Karpas-422 (cell line): ENCODE data around the gene NEUROD2. TPM values are rescaled to one million over a fixed set of nuclear protein-coding genes. Genes with fewer than 3 reads are reported as not detected.
"Not testable (repeated sequence)": the region's sequence is repeated elsewhere in the genome, so short reads cannot be mapped to it uniquely, and the experiment has no call there.

Experiments used
- DNase-seq: peaks from one replicate; pipeline ENCODE4 v3.0.0-alpha.2; 2015
- H2AFZ ChIP-seq: fragments of 200-600 bp; sonication (generic); 2 replicates; pipeline ENCODE4 v1.6.1; 2014; ENCODE audit warnings: antibody characterized with exemption, low read length, mixed read lengths
- H3K27ac ChIP-seq: fragments of 200-600 bp; sonication (generic); 2 replicates; pipeline ENCODE4 v1.5.1; 2014; ENCODE audit warnings: mild to moderate bottlenecking, low read length, moderate library complexity
- H3K27me3 ChIP-seq: fragments of 200-600 bp; sonication (generic); 2 replicates; pipeline ENCODE4 v1.6.1; 2014; ENCODE audit warnings: low read length, mixed read lengths
- H3K36me3 ChIP-seq: fragments of 200-600 bp; sonication (generic); 2 replicates; pipeline ENCODE4 v1.6.1; 2014; ENCODE audit warnings: low read length, mixed read lengths; ENCODE audit not compliant: insufficient read depth
- H3K4me1 ChIP-seq: fragments of 200-600 bp; sonication (generic); 2 replicates; pipeline ENCODE4 v1.6.1; 2014; ENCODE audit warnings: mild to moderate bottlenecking, low read length, mixed read lengths
- H3K4me2 ChIP-seq: fragments of 200-600 bp; sonication (generic); 2 replicates; pipeline ENCODE4 v1.6.1; 2014; ENCODE audit warnings: low read length, low read depth, mild to moderate bottlenecking; ENCODE audit not compliant: poor library complexity, severe bottlenecking
- H3K4me3 ChIP-seq: fragments of 200-600 bp; sonication (generic); 2 replicates; pipeline ENCODE4 v1.5.1; 2014; ENCODE audit warnings: mild to moderate bottlenecking, antibody characterized with exemption, low read length, mixed read lengths
- H3K79me2 ChIP-seq: fragments of 200-600 bp; sonication (generic); 2 replicates; pipeline ENCODE4 v1.6.1; 2014; ENCODE audit warnings: mild to moderate bottlenecking, low read length, mixed read lengths
- H3K9ac ChIP-seq: fragments of 200-600 bp; sonication (generic); 2 replicates; pipeline ENCODE4 v1.6.0; 2014; ENCODE audit warnings: low read length
- H3K9me2 ChIP-seq: fragments of 200-600 bp; sonication (generic), shearing (Covaris generic); replicated peaks from 2 replicates; pipeline ENCODE4 v1.6.0; 2014; ENCODE audit warnings: mild to moderate bottlenecking, low read length, moderate library complexity; ENCODE audit not compliant: insufficient read depth
- H3K9me3 ChIP-seq: fragments of 300-700, 200-600 bp; sonication (generic); 2 replicates; pipeline ENCODE4 v1.6.1; 2014; ENCODE audit warnings: low read length, mixed read lengths
- H4K20me1 ChIP-seq: fragments of 200-600 bp; sonication (generic); 2 replicates; pipeline ENCODE4 v1.6.1; 2014; ENCODE audit warnings: mild to moderate bottlenecking, antibody characterized with exemption, low read length, low read depth; ENCODE audit not compliant: insufficient read depth
- total RNA-seq: library from RNA; depleted of rRNA; stranded (reverse); fragments of >200 nt; shearing (Covaris generic); gene quantifications from 2 replicates; pipeline ENCODE4 v1.2.3, GENCODE V29; 2014; ENCODE audit warnings: low replicate concordance

The NEUROD2 gene
- total RNA-seq, 1 experiment from 2014 or later: not detected

- no peak overlapping the region for H3K4me3 ChIP-seq
- H3K4me2 ChIP-seq: no peak overlapping the region
- H3K4me1 ChIP-seq: no peaks in the 10 kb centered on the region
- no peak overlapping the region for H3K9ac ChIP-seq
- no peaks in the 10 kb centered on the region for H3K9me3 ChIP-seq
- H3K9me2 ChIP-seq: no peaks in the 10 kb centered on the region
- H4K20me1 ChIP-seq: no peaks in the 10 kb centered on the region
- no peak overlapping the region for H2AFZ ChIP-seq
- H3K79me2 ChIP-seq: no peaks in the 10 kb centered on the region
- H3K27ac ChIP-seq: no peak overlapping the region
- no peaks in the 10 kb centered on the region for H3K27me3 ChIP-seq
- peak; percentile 82 for DNase-seq
- H3K36me3 ChIP-seq: no peaks in the 10 kb centered on the region
Measured at GRCh38 chr17:39591958-39592954, 15.5 kb downstream of the NEUROD2 start.

- DNase-seq, H3K27me3 ChIP-seq, H3K4me2 ChIP-seq, H4K20me1 ChIP-seq, H3K79me2 ChIP-seq, H3K9ac ChIP-seq, H3K36me3 ChIP-seq, H3K9me3 ChIP-seq, H3K27ac ChIP-seq, H2AFZ ChIP-seq, H3K4me1 ChIP-seq, H3K4me3 ChIP-seq, H3K9me2 ChIP-seq: not testable (repeated sequence)
Measured at GRCh38 chr17:39590180-39590579, 17.5 kb downstream of the NEUROD2 start.

- no peak overlapping the region for H3K9ac ChIP-seq
- no peaks in the 10 kb centered on the region for H4K20me1 ChIP-seq
- H3K27ac ChIP-seq: no peak overlapping the region
- DNase-seq: no peak
- no peaks in the 10 kb centered on the region for H3K4me1 ChIP-seq
- H3K4me3 ChIP-seq: no peak overlapping the region
- H3K79me2 ChIP-seq: no peaks in the 10 kb centered on the region
- H3K27me3 ChIP-seq: no peaks in the 10 kb centered on the region
- H2AFZ ChIP-seq: no peak overlapping the region
- H3K9me3 ChIP-seq: no peaks in the 10 kb centered on the region
- no peak overlapping the region for H3K4me2 ChIP-seq
- H3K36me3 ChIP-seq: no peaks in the 10 kb centered on the region
- H3K9me2 ChIP-seq: no peaks in the 10 kb centered on the region
Measured at GRCh38 chr17:39582658-39583057, 25.1 kb downstream of the NEUROD2 start.

- H3K4me1 ChIP-seq: no peaks in the 10 kb centered on the region
- H3K9ac ChIP-seq: no peak overlapping the region
- H3K36me3 ChIP-seq: no peaks in the 10 kb centered on the region
- no peaks in the 10 kb centered on the region for H4K20me1 ChIP-seq
- H3K27me3 ChIP-seq: no peaks in the 10 kb centered on the region
- no peaks in the 10 kb centered on the region for H3K79me2 ChIP-seq
- H3K27ac ChIP-seq: no peak overlapping the region
- H2AFZ ChIP-seq: no peak overlapping the region
- H3K9me3 ChIP-seq: no peaks in the 10 kb centered on the region
- no peaks in the 10 kb centered on the region for H3K9me2 ChIP-seq
- no peak overlapping the region for H3K4me2 ChIP-seq
- no peak for DNase-seq
- no peak overlapping the region for H3K4me3 ChIP-seq
Measured at GRCh38 chr17:39581759-39582085, 26.0 kb downstream of the NEUROD2 start.

DNA sequence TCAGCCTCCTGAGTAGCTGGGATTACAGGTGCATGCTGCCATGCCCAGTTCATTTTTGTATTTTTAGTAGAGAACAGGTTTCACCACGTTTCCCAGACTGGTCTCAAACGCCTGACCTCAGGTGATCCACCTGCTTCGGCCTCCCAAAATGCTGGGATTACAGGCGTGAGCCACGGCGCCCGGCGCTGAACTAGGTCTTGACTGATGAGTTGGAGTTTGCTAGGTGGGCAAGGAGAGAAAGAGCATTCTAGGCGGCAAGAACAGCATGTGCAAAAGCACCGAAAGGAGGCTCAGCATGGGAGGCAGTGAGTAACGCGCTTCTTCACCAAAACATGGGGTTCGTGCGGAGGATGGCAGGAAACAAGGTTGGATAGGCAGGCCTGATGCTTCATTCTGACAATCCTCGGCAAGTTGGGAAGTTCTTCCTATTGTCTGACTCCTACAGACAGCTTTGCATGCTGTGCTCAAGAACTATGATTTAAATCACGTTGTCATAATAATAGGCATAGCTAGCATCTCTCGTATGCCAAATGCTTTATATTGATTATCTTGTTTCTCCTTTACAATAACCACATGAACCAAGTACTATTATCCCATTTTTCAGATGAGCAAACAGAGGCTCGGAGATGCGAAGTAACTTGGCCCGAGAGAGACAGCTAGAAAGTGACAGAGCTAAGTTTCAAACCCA is 26.5 kb downstream of the NEUROD2 start:
- H3K9me3 ChIP-seq: no peaks in the 10 kb centered on the region
- H3K36me3 ChIP-seq: no peaks in the 10 kb centered on the region
- no peaks in the 10 kb centered on the region for H3K9me2 ChIP-seq
- no peaks in the 10 kb centered on the region for H3K79me2 ChIP-seq
- no peak overlapping the region for H3K9ac ChIP-seq
- peaks cover 4% of the 10 kb centered on the region for H3K4me1 ChIP-seq
- DNase-seq: no peak
- no peaks in the 10 kb centered on the region for H4K20me1 ChIP-seq
- H3K27ac ChIP-seq: no peak overlapping the region
- no peak overlapping the region for H3K4me2 ChIP-seq
- no peaks in the 10 kb centered on the region for H3K27me3 ChIP-seq
- H3K4me3 ChIP-seq: no peak overlapping the region
- no peak overlapping the region for H2AFZ ChIP-seq

GRCh38 chr17:39580082-39580468 is 27.6 kb downstream of the NEUROD2 start:
- Histone ChIP-seq H3K36me3 (no peaks in the 10 kb centered on the region), H3K9ac (no peak overlapping the region), H3K27me3 (no peaks in the 10 kb centered on the region), H2AFZ (no peak overlapping the region), H3K4me3 (no peak overlapping the region), H3K27ac (no peak overlapping the region), H3K9me2 (no peaks in the 10 kb centered on the region), H3K4me2 (no peak overlapping the region), H4K20me1 (no peaks in the 10 kb centered on the region), H3K79me2 (no peaks in the 10 kb centered on the region), H3K4me1 (peaks cover 9% of the 10 kb centered on the region), H3K9me3 (no peaks in the 10 kb centered on the region)
- DNase-seq: no peak

DNA sequence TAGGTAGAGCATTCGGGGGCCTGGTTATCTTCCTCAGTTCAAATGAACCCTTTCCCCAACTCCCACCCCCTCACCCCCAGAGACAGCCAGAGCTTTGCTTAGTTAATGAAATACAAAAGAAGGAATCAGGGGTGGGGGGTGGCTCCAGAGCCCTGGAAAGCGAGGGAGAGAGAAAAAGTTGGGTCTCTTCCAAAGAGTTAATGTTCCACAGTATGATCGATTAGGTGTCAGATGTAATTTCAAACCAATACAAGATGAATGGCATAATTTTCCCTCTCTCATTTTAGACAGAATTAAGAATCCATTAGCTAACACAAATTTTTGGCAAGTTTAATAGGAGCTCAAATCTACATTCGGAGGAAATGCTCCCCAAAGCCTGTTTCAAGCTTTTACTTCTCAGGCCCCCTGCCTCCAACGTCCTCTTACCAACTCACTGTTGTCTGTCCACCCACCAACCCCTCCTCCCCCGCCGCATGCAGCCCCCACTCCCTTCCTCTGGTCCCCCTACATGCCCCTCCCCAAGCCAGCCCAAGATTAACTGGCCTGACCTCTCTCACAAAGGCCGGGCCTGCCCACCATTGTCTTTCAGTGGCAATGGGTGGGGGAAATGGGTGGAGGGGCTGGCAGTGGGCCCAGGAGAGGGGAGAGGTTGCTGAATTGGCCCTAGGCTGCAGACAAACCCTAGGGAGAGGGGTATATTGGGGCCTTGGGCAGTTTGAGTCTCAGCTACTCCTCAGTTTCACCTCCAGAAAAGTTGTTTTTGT is 28.2 kb downstream of the NEUROD2 start:
- no peaks in the 10 kb centered on the region for H3K36me3 ChIP-seq
- H3K9me3 ChIP-seq: no peaks in the 10 kb centered on the region
- H3K4me2 ChIP-seq: no peak overlapping the region
- H3K4me3 ChIP-seq: no peak overlapping the region
- no peaks in the 10 kb centered on the region for H4K20me1 ChIP-seq
- H3K9ac ChIP-seq: no peak overlapping the region
- no peak overlapping the region for H2AFZ ChIP-seq
- H3K27me3 ChIP-seq: no peaks in the 10 kb centered on the region
- peaks cover 9% of the 10 kb centered on the region for H3K4me1 ChIP-seq
- H3K9me2 ChIP-seq: no peaks in the 10 kb centered on the region
- no peaks in the 10 kb centered on the region for H3K79me2 ChIP-seq
- DNase-seq: no peak
- H3K27ac ChIP-seq: no peak overlapping the region

DNA sequence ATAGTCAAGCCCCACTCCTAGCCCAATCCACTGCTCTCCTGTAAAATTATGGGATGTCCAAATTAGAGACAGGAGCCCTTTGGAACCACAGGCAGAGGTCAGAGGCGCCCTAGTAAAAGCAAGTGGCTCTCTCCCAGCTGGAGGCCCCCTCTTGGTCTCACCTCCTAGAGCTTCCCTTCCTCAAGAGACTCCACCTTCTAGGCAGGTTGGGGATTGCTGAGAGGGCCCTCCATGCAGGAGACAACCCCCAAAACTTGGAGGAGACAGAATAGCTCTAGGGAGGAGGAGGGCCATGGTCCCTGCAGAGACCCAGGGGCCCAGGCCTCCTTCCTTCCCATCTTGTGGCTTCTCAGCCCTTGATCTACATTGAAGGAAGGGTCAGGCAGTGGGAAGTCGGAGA is 29.4 kb downstream of the NEUROD2 start:
- Histone ChIP-seq H3K27me3 (no peaks in the 10 kb centered on the region), H3K9me3 (no peaks in the 10 kb centered on the region), H3K4me1 (peaks cover 16% of the 10 kb centered on the region), H3K36me3 (no peaks in the 10 kb centered on the region), H3K9ac (no peak overlapping the region), H3K27ac (no peak overlapping the region), H2AFZ (no peak overlapping the region), H3K4me3 (no peak overlapping the region), H3K4me2 (no peak overlapping the region), H4K20me1 (no peaks in the 10 kb centered on the region), H3K79me2 (no peaks in the 10 kb centered on the region), H3K9me2 (no peaks in the 10 kb centered on the region)
- DNase-seq: no peak
